Ammon's horn (tissue), 1 donor: ENCODE results near the gene EHMT1.
"Not testable (repeated sequence)": the region's sequence is repeated elsewhere in the genome, so short reads cannot be mapped to it uniquely, and the experiment has no call there.

Experiments used
- DNase-seq: peaks from one replicate; pipeline ENCODE4 v3.0.0-alpha.2; 2016; ENCODE audit warnings: low spot score

Gene EHMT1

DNA sequence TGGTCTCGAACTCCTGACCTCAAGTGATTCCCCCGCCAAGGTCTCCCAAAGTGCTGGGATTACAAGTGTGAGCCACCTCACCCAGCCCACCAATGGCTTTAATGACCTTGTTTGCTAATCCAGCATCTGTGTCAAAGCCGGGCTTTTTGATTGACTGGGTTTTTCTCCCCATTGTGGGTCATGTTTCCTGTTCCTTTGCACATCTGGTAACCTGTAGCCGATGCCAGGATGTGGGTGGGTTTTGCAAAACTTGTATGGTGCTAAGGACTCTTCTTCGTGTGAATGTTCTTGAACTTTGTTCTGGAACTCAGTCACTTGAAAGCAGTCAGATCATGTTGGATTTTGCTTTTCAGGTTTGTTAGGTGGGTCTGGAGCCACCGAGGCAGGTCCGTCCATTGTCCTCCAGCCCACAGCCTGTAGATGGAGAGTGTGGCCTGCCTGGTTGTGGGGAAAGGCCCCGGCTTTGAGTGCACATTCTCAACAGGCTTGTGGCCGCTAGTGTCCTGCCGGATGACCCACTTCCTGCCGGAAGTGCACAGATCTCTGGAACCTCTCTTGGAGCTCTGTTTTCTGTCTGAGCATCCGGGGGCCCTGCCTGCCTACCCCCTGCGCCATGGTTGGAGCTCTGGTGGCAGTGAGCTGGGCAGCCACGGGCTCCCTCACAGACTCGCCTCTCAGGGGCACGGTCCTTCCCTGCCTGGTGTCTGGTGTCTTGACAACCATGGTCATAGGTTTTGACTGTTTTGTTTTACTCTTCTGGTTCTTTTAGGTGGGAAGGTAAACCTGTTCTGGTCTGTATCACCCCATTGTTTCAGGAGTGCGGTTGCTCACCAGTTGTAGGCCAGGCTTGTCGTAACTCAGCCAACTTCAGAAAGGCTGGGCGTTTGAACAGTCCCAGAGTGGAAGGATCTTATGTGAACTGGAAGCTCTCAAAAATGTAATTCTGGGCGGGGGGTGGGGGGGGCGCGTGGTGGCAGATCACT, 189.2 kb downstream of the EHMT1 start:
- no peak for DNase-seq

DNA sequence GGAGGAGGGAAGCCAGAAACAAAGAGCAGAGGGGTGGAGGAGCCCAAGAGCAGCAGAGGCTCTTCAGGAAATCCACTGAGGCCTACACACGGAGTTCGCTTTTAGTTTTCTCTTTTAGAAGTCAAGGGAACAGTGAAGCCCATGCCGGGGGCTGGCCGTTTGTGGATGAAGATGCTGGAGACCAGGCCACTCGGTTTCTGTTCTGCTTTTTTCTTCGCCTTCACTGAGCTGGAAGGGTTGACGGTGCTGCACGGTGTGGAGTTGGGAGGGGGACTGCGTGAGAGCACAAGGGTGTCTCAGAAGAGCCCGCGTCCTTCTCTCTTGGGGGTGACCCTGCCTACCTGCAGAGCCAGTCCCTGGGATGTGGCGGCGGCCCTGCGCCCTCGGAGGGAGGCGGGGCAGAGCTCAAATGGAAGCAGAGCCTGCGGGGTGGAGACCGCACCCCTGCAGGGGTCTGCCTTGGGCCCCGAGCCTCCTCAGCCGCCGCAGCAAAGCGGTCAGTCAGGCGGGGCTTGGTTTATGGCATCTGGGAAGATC, 190.3 kb downstream of the EHMT1 start:
- no peak for DNase-seq

DNA sequence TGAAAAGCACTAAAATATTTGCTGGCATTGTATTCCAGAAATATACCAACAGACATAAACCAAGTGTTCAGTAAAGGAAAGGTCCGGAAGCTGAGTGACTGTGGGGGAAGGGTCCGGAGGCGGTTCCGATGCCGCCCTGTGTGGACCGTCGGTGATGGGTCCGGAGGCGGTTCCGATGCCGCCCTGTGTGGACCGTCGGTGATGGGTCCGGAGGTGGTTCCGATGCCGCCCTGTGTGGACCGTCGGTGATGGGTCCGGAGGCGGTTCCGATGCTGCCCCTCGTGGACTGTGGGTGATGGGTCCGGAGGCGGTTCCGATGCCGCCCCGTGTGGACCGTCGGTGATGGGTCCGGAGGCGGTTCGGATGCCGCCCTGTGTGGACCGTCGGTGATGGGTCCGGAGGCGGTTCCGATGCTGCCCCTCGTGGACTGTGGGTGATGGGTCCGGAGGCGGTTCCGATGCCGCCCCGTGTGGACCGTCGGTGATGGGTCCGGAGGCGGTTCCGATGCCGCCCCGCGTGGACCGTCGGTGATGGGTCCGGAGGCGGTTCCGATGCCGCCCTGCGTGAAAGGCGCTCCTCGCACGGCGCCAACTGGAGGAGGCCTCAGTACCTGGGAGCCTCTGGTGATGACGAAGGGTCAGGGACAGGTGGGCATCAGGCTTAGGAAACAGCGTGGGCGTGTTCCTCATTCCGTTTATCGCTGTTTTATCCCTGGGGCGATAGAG, 191.1 kb downstream of the EHMT1 start:
- DNase-seq, result not testable (repeated sequence)

DNA sequence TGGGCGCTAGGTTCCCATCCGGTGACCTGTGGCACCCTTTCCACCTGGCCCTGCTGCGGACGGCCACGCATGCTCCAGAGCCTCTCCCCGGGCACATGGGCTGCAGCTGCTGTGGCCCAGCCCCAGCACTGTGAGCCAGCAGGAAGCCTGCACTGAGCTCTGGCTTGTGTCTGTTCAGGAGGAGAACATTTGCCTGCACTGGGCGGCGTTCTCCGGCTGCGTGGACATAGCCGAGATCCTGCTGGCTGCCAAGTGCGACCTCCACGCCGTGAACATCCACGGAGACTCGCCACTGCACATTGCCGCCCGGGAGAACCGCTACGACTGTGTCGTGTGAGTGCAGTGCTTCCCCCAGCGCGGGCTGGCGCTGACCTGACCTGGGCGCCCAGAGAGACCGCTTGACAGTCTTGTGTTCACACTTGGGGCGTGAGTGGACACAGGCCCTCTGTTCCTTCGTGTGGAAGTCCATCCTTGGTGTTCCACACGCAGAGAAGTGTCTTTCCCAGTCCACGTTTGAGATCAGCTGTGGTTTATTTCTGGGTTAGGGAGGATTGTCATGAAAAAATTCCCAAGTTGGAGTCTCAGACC, 192.6 kb downstream of the EHMT1 start:
- no peak for DNase-seq

DNA sequence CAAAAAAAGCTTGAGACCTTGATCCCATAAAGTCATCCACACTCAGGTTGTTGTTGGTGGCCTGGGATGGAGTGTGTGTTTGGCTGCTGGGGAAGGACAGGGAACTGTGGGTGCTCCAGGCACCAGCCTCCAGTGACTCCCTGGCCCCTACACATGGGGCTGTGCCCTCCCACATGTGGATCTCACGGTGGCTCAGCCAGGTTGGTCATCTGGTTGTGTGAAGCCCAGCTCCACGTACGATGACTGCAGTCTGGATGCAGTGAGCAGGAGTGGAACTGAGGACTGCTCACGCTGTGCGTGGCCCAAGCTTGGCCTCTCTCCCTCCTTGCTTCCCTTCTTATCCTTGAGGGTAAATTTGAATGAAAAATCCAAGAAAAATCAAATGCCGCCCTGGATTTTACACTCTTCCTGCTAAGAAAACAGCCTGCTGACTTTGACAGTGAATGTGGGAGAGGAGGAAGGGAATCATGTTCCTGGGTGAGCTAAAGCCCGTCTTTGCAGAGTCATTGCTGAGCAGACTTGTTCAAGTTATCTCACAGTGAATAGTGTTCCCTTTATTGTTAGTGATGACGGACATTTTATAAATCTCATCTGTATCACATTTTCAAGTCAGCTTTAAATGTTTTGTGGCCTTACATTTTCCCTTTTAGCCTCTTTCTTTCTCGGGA, 193.7 kb downstream of the EHMT1 start:
- no peak for DNase-seq

DNA sequence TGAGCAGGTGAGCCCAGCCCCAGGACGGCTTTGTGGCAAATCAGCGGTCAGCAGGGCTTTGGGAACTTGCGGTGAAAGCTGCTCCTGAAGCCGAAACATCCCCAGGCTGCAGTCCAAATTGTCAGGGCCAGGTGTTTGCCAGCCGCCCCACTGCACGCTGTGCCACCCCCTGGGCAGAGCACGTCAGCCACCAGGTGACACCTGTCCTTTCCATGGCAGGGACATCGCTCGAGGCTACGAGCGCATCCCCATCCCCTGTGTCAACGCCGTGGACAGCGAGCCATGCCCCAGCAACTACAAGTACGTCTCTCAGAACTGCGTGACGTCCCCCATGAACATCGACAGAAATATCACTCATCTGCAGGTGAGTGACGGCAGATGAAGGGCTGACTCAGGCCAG, 194.4 kb downstream of the EHMT1 start:
- no peak for DNase-seq

DNA sequence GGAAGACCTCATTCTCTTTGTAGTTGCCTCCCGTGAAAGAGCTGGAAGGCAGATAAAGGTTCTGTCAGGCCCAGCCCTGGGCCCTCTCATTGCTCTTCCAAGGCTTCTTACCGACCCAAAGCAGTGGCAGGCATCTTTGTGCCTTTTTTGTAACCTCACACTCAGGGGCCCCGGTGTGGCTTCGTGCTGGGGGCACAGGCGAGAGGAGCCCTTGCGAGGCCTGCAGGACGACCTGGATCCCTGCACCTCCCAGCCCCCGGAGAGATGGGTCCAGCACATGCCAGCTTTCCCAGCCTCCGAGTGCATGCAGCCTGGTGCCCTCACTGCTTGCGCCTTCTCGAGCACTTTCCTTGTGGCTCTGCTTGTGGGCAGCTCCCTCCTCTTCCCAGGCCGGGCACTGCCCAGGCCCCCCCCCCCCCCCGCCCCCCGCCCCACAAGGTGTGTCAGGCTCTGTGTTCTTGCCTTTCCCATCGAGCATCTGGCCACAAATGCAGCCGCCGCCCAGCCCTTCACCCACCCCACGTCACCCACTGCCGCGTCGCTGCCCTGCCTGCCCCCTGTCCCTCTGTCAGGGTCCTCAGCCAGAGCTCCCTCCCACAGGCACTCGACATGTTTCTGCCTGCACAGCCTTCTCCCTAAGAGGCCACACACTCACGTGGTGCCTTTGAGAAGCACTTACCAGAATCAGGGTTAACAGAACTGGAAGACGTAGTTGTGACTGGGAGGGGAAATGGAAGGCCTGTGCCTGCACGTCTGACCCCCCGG, 195.0 kb downstream of the EHMT1 start:
- no peak for DNase-seq

DNA sequence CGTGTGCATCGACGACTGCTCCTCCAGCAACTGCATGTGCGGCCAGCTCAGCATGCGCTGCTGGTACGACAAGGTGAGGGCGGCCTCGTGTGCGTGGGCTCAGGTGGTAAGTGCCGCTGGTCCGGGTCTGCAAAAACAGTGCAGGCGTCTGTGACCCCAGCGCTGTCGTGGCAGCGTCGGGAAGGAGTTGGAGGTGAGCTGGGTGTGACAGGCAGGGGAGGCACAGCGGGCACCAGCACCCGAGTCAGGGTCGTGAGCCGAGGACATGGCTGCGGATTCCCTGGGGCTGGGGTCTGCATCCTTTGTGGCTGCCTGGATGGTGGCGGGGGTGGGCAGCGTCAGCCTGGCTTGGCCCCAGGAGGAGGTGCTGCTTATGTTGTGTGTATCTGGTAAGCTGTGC, 195.6 kb downstream of the EHMT1 start:
- no peak for DNase-seq

DNA sequence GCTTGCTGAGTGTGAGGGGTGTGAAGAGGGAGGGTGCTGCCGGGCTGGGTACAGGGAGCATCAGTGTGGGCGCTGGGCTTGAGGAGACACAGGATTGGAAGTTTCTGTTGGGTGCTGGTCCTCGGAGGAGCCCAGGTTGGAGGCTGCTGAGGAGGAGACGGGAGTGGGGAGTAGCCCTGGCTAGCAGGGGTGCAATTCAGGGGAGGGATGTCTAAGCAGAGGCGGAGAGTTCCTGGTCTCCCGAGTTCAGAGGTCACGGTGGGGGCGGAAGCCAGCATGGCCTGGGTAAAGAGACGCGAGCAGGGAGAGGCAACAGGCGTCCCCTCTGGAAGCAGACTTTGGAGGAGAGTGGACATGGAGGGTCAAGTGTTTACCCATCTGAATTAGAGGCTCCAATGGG, 196.0 kb downstream of the EHMT1 start:
- DNase-seq, result no peak

DNA sequence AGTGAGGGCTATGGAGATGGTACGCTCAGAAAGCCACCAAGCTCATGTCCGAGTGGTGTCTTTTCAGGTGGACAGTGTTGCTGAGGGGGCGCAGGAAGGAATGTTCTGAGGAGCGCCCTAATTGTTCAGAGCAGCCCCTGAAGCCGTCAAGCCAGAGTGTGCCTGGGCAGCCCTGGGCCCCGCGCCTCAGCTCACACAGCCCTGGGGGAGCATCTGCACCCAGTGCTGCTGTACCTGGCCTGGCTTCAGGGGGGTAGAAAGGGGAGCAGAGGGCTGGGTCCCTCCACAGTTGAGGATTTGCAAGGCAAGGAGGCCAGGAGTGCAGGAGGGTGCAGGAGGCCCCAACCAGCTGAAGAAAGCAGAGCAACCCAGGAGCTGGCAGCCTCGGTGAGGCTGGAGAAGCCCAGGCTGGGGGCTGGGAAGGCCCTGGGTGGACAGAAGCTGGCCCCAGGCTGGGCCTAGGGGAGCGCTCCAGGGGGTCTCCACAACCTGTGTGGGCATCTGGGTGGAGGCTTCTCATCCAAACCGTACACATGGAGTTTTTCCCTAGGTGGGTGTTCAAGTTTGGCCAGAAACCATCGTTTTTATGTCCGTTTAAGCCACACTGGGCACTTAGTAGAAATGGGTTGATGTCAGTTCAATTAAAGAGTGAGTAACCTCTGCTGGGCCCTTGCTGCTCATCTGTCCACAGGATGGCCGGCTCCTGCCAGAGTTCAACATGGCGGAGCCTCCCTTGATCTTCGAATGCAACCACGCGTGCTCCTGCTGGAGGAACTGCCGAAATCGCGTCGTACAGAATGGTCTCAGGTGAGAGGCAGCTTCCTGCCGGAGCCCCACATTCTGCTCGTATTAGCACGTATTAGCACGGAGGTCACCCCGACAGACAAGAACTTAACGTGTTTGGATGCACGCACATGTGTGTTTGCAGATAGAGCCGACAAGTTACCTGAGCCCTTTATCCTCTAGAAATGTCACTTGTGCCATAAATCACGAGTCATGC, 196.8 kb downstream of the EHMT1 start:
- no peak for DNase-seq

DNA sequence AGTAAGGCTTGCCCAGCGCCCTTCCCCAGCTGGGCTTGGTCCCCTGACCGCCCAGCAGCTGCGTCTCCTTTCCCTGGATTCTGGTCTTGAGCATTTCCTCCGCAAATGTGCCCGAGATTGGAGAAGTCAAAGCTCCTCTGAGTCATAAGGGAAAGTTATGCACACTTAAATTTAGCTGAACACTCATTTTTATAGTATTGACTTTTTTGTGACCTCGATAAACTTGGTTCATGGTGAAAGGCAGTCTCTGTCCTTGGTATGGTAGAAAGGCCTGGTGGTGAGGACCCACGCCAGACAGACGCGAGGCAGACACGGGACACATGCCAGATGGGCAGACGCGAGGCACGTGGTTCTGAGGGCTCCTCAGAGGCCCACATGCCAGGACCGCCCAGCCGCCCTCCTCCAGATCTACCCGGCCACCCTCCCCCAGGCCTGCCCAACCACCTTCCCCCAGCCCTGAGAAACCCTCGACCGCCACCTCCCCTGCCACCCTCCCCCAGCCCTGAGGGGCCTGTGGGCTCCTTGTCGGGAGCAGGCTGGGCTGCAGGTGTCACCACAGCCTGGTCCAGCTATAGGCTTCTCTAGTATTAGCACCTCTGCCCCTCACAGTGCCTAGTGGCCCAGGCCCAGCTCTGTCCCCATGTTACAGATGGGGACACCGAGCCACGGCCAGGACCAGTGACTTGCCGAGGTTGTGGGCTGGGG, 197.9 kb downstream of the EHMT1 start:
- no peak for DNase-seq

DNA sequence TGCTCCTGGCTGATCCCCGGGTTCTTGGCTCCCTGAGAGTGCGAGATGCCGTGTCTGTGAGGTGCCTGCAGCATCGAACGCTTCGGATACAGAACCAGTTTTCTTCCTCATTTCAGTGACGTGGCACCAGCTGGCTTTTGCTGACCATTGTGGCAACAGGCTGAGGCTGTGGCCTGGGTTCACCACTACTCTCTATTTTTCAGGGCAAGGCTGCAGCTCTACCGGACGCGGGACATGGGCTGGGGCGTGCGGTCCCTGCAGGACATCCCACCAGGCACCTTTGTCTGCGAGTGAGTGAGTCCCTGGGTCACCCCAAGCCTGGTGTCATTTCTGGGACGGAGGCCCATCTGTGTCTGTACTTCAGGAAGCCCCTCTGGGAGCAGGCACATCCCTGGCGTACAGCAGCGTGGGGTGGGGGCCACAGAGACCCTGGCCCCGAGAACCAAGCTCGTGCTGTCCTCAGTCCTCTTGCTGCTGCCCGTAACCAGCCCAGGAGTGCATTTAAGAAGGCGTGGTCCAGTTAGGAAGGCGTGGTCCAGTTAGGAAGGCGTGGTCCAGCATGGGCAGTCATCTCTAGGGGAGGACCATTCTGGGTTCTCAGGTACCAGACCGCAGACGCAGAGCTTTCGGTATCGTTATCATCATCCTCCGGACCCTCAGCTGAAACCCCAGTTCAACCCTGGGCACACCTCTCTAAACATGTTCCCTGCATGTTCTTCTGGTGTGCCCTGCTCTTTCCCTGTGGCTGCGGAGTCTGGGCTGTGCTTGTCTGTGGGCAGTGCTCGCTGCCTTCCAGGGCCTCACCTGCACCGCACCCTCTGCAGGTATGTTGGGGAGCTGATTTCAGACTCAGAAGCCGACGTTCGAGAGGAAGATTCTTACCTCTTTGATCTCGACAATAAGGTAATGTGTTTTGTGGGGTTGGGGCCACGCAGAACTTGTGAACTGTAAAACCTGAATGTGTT, 198.7 kb downstream of the EHMT1 start:
- DNase-seq, result no peak

DNA sequence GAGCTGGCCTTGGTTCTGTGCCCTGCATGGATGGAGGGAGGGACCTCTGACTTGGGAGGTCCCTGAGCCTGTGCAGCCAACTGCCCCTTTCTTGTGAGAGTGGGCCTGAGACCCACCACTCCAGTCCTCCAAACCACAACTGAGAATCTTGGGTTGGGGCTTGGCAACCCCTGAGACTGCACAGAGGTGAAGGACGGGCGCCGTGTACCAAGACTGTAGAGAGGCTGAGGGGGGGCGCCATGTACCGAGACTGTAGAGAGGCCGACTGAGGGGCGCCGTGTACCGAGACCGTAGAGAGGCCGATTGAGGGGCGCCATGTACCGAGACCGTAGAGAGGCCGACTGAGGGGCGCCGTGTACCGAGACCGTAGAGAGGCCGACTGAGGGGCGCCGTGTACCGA, 199.5 kb downstream of the EHMT1 start:
- no peak for DNase-seq

DNA sequence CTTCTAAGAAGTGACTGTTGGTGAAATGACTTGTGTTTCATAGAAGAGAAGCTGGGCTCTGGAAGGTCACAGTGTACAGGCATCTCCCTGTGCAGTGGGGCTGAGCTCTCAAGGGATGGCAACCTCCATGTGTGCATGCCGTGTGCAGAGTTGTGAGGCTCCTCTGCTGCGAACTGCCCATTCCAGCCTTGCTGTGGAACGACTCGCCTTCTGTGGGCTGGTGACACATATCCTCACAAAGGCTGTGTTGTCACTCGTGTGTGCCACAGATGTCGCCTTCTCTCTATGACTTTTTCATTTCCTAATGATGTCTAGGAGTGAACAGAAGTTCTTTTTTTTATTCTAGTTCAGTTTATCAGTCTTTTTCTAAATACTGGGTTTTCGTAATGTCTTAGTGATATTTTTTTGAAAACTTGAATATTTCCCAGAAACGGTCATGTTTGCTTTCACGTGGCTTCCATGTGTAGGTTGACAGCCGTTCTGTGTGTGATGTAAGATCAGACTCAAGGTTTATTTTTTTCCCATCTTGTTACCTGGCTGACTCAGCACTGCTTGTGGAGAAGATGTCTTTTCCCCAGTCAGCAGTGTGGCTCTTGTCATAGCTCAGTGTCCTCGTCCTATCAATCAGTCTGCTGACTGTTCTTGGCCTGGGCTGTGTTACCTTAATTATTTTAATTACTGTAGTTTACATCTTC, 201.5 kb downstream of the EHMT1 start:
- peak; percentile 53 for DNase-seq

DNA sequence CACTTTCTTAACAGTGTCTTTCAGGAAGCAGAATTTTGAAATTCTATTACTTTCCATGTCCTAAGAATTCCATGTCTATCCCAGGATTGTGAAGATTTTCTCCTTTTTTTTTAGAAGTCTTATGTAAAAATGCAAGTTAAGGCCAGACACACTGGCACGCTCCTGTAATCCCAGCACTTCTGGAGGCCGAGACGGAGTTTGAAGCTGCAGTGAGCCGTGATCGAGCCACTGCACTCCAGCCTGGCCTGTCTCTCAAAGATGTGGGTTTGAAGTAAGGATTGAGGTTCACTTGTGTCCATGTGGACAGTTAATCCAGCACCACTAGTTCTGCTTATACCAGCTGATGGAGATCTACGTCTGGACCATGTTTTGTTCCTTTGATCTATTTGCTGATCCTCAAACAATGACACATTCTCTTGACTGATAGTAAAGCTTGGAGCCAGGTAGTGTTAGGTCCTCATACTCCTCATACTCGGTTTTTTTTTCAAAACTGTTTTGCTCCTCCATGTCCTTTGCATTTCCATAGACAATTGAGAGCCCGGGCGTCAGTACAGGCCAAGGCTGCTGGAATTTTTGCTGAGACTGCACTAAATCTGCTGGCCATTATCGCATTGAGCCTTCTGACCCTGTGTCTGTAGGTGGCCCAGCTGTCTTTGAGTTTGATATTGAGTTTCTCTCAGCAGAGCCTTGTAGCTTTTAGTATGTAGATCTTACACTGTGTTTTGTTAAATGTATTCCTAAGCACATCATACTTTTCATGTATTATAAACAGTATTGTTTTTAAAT, 205.4 kb downstream of the EHMT1 start:
- DNase-seq, result no peak

DNA sequence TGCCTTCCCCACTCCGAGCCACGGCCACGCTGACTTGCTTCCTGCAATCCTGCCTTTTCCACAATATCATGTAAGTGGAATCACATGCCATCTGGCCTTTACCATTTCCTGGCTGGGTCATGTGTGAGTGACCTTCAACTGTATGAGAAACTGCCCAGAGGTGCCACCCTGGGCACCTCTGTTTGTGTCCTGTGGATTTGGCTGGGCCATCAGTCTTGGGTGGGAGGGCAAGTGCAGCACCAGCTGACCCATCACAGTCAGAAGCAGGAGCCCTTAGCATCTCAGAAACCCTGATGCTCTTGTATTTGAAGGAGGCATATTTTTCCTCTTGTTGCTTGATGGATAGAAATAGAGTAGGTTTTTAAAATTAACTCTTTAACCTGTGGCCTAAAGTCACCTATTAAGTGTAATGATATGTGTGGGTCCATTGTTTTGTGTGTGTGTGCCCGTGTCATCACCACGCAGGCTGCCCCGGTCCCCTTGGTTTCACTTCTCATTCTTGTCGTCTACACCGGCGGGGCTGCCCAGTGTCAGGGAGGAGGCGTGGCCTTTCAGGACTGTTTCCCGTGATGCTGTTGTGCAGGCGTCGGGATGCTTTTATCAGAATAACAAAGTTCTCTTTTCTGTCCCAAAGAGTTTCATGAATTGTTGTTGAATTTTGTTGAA, 206.7 kb downstream of the EHMT1 start:
- DNase-seq, result no peak
